HG02938 (cell line): ENCODE data around the gene SSX2.
"Not testable (repeated sequence)": the region's sequence is repeated elsewhere in the genome, so short reads cannot be mapped to it uniquely, and the experiment has no call there.

ENCODE experiments used
- ATAC-seq: cut with Tn5 transposase; IDR thresholded peaks from one replicate; pipeline ENCODE4 v1.9.1; 2021; ENCODE audit warnings: mild to moderate bottlenecking, moderate library complexity; ENCODE audit not compliant: unreplicated experiment

SSX2 gene

DNA sequence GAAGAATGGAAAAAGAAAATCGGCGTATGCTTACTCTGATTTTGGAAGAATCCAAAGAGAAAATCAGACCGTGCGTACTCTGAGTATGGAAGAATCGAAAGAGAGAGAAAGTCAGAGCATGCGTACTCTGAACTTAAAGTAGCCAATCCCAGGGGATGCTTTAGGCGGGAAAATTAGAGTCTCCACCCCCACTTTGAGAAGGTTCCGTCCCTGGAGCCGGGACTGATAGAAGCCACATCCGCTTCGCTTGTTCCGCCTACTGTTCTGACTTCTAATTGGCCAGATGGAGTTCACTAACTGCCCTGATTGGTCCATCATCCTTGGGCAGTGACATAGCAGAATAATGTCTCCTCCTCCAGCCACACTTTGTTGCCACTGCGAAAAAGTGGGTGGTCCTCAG lies at the start of gene SSX2:
Gene SSX2 (minus strand): TSS at position 101 of the 400 bp plus-strand sequence. CDS start 1,429 bp downstream, outside the sequence.
- not testable (repeated sequence) for ATAC-seq

- ATAC-seq, result not testable (repeated sequence)
Observed at GRCh38 chrX:52750952-52751351, 44.0 kb upstream of the SSX2 start, which contains the start of gene SSX2B. SSX2B (plus strand) TSS chrX:52751252; CDS start chrX:52752681, 1,429 bp downstream.

DNA sequence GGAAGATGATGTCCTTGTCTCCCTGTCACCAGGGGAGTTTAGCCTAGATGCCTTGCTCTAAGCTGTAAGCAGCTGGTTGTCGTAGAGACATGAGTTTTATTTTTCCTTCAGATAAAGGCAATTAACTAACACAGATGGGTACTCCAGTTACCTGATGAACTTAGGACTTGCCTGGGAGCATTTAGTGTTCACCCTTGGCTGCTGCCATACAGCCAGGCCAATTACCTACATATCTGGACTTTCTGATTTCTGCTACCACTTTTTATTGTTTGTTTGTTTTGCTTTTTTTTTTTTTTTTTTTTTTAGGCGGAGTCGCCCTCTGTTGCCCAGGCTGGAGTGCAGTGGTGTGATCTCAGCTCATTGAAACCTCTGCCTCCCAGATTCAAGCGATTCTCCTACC lies 14.9 kb downstream of the SSX2 start:
- not testable (repeated sequence) for ATAC-seq

- not testable (repeated sequence) for ATAC-seq
Observed at GRCh38 chrX:52662218-52662617, 44.8 kb downstream of the SSX2 start.

- not testable (repeated sequence) for ATAC-seq
Observed at GRCh38 chrX:52655475-52655874, 51.5 kb downstream of the SSX2 start.

GRCh38 chrX:52654800-52655199 lies 52.2 kb downstream of the SSX2 start, which contains the start of gene SSX7:
SSX7 (minus strand) TSS chrX:52654900; CDS start chrX:52653472, 1,428 bp downstream.
- ATAC-seq, result not testable (repeated sequence)

GRCh38 chrX:52650676-52651075 lies 56.3 kb downstream of the SSX2 start:
- not testable (repeated sequence) for ATAC-seq

DNA sequence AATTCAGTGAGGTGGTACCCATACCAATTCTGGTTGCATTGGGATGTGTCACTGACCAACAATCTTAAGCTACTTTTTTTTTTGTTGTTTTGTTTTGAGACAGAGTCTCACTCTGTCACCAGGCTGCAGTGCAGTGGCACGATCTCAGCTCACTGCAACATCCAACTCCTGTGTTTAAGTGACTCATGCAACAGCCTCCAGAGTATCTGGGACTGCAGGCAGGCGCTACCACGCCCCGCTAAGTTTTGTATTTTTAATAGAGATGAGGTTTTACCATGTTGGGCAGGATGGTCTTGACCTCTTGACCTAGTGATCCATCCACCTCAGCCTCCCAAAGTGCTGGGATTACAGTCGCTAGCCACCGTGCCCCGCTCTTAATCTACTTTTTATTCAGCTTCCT lies 58.0 kb downstream of the SSX2 start:
- not testable (repeated sequence) for ATAC-seq
